Measurements from ENCODE around the gene NCEH1.
"Not testable (repeated sequence)": the region's sequence is repeated elsewhere in the genome, so short reads cannot be mapped to it uniquely, and the experiment has no call there.

GRCh38 chr3:172660421-172660820, 50.4 kb downstream of the NCEH1 start:
- not testable (repeated sequence) for TF ChIP-seq SMAD1 (CRISPR knock-in tag; IDR thresholded peaks at IDR 0.05; ENCODE audit: borderline replicate concordance, low read depth); ZNF276 (CRISPR knock-in tag; IDR thresholded peaks at IDR 0.05; ENCODE audit: low read depth); ZNF766 (CRISPR knock-in tag; IDR thresholded peaks at IDR 0.05; ENCODE audit: borderline replicate concordance); NR3C1 (CRISPR knock-in tag; IDR thresholded peaks at IDR 0.05); ZNF790 (CRISPR knock-in tag; IDR thresholded peaks at IDR 0.05; ENCODE audit: borderline replicate concordance); CTCF (CRISPR knock-in tag; IDR thresholded peaks at IDR 0.05); FOXA1 (IDR thresholded peaks at IDR 0.05); FOXA1 (CRISPR knock-in tag; IDR thresholded peaks at IDR 0.05); ZBTB8A (CRISPR knock-in tag; IDR thresholded peaks at IDR 0.05; ENCODE audit: borderline replicate concordance, low read depth)
